GM19372 (cell line): ENCODE results near the gene SLC23A3.

Experiments
- ATAC-seq: cut with Tn5 transposase; IDR thresholded peaks from one replicate; pipeline ENCODE4 v1.9.1; 2021; ENCODE audit warnings: mild to moderate bottlenecking, low read depth, moderate library complexity; ENCODE audit not compliant: unreplicated experiment

SLC23A3 gene

DNA sequence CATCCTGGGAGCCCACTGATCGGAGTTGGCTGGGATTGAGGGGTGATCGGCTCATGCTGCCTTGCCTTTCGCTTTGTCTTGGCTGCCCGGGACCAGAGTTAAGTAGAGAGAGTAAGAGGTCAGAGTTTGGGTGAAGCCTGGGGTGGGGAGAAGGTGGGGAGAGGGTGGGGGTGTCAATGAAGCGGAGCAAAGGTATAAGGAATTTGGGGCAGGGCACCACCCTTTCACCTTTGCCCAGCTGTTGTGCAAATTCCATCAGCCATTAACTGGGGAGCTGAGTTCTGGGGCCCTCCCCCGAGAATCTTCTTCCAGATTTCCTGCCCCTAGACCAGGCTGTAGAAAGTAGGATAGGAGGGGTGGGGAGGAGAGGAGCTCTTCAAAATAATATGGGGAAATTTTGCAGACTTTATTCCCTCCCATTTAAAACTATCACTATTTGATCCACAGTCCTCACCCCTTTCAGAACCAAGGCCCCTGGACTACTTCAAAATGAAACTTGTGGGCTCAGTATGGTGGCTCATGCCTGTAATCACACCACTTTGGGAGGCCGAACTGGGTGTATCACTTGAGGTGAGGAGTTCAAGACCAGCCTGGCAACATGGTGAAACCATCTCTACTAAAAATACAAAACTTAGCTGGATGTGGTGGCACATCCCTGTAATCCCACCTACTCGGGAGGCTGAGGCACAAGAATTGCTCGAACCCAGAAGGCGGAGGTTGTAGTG, at the start of gene SLC23A3:
Gene SLC23A3, minus strand, starts transcription at position 100 of the 725 bp plus-strand sequence. Its CDS starts 45 bp downstream, at position 55.
- no peak for ATAC-seq

DNA sequence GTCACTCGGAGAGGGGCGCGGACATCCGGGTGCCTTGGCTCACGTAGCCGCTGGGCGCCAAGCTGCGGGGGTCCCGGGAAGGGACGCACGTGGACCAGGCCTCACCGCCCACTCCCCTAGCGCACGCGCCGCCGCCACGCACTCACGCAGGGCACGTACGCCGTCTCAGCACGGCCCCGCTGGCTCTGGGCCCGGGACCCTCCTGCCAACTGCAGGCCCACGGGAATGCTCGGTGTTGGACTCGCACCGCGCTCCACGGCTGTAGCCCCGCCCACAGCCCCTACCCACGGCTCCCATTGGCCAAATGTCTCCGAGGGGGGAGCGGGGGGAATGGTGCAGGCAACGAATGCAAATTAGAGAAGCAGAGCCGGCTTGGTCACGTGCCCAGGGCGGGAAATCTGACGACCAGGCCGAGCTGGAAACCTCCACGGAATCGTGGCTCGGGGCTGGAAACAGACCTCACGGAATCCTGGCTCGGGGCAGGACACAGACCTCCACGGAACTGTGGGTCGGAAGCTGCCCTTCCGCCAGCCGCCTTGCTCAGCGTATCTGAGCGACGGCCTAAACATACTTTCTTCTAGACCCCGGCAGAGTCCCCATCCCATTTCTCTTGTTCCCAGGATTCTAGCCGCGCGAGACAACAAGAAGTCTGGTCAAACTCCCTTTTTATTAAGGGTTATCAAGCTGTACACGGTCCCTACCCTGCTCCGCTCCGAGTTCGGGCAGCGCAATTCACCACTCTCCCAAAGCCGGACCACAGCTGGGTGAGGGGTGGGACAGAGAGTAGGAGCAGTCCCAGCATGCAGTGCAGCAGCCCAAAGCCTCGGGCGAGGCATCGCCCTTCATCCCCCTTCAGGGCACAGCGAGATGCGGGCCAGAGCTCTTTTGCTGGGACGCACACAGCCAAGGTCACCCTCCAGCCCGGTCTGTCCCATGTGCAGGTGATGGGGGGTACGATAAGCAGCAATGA, 49.2 kb upstream of the SLC23A3 start, which contains the start of gene ABCB6:
Gene ABCB6, minus strand, starts transcription at position 227 of the 970 bp plus-strand sequence. CDS start 285 bp downstream, outside the sequence.
- ATAC-seq, result peak; percentile 82

- ATAC-seq, result peak; percentile 31
Observed at GRCh38 chr2:219218217-219218731, 48.4 kb upstream of the SLC23A3 start.

GRCh38 chr2:219216535-219216915, 46.7 kb upstream of the SLC23A3 start:
- no peak for ATAC-seq

DNA sequence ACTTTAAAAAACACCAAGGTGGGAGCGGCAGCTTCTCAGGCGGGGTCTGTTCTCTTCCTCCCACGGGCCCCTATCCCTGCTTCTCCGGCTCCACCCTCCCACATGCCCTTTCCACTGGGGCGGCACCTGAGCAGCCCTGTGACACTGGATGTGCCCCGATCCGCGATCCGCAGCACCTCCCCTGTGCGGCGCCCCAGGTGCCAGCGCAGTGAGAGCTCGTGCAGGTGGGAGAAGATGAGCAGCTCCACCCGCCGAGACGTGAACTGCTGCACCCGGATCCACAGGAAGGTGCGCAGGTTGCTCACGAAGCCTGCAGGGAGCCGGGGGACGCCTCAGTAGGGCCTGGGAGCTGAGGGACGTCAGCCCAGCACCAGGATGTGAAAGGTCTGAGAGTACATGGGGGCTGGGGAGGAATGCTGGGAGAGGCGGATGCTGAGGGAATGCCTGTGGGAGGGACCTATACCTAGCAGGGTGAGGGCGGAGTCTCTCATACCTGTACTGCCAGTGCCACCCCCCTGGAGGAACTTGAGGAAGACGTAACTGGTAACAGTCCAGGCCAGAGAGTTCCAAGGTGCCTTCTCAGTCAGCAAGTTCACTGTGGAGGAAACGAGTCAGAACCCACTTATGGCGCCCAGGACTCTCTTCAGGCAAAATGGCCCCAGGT, 46.2 kb upstream of the SLC23A3 start:
- ATAC-seq, result no peak

DNA sequence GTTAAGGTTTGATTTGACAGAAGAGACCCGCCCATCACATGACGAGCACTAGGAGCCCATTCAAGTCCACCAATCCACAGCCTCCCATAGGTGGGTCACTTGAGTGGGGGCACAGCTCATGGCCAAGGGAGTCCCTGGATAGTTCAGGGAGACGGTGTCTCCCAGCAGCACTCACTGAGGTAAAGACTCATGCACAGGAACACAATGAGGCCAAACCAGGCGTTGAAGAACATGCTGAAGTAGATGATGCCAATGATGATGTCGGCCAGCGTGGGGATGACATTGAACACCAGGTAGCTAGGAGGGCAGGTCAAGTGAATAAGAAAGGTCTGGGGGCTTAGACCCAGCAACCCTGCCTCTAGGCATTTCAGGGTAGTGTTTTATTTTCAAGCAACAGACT, 45.0 kb upstream of the SLC23A3 start:
- ATAC-seq, result no peak

GRCh38 chr2:219214141-219214540, 44.3 kb upstream of the SLC23A3 start:
- no peak for ATAC-seq

DNA sequence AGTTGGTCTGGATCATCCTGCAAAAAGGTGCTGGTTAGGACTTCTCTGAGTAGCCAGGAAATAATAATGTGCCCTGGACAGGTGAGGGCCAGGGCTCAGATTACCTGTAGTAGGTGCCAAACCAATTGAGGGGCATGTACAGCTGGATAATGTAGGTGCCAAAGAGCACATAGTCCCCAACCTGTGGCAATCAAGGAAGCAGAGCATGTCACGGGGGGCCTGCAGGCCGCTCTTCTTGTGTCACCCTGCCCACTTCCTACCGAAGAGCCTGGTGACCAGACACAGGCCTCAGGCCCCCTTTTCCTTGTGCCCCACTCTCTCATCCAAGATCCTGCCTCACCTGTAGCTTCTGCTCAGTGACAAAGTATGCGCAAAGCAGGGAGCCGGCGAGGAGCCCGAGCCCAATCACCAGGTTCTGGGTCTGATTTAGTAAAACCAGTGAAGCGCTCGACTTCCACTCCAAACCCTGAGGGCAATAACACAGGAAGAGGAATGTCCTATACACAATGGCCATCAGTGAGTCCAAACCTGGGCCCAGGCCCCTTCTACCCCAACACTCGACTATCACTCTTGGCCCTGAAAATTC, 43.8 kb upstream of the SLC23A3 start:
- ATAC-seq, result no peak

GRCh38 chr2:219213026-219213415, 43.2 kb upstream of the SLC23A3 start:
- ATAC-seq, result no peak

DNA sequence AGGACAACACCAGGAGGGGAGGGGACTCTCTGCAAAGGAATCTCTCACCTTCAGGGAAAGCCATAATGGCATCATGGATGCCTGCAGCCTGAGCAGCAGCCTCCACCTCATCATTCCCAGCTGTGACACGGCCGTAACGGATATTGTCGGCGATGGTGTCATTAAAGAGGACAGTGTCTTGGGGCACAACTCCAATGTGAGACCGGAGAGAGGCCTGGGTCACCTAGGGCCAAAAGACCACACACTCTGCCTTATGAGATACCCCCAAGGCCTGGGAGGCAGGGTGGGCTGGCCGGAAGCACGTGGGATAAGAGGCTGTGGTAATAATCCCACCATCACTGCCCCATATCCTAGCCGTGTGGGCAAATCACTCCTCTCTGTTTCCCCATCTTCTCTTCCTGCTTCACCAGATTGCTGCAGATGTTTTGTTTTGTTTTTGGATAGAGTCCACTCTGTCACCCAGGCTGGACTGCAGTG, 41.1 kb upstream of the SLC23A3 start:
- ATAC-seq, result no peak

GRCh38 chr2:219210196-219210885, 40.5 kb upstream of the SLC23A3 start:
- no peak for ATAC-seq

DNA sequence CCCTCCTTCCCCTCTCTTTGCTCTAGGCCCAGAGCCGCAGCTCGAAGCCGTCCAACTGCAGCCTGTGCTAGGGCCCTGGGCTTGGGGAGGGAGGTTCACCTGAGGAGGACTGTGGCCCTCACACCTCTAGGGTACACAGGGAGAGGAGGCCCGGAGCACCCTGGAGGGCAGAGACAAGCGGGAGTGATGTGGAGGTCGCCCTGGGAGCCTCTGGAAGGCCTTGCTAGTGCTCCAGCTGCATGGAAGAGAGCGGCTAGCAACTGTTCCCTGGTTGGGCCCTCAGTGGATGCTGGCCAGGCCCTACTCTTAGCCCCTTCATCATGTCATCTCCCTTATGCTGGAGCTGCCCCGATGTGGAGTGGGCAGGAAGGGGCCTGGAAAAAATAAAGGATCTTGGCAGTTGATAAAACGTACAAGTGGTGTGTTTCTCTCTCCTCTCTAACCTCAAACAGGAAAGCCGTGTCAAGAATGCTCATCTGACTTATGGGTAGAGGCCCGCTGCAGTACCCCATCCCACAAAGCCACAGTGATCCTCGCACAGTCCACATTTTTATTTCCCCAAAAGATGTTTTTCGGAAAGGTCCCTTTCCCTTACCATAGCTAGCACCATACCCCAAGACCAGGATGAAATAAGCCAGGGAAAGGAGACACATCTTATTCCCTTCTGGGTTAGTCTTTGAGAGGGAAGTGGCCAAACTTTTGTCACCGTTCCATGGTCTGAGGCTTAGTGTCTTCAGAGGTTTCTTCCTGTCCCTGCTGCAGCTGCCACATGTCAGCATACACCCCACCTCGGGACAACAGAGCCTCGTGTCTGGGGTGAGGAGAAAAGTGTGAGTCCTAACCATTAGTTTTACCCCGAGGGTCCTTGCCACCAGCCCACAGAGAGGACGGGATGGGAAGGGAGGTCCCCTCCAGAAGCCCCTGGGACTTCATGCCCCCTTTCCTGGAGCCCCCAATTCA, 39.7 kb upstream of the SLC23A3 start:
- ATAC-seq, result no peak

DNA sequence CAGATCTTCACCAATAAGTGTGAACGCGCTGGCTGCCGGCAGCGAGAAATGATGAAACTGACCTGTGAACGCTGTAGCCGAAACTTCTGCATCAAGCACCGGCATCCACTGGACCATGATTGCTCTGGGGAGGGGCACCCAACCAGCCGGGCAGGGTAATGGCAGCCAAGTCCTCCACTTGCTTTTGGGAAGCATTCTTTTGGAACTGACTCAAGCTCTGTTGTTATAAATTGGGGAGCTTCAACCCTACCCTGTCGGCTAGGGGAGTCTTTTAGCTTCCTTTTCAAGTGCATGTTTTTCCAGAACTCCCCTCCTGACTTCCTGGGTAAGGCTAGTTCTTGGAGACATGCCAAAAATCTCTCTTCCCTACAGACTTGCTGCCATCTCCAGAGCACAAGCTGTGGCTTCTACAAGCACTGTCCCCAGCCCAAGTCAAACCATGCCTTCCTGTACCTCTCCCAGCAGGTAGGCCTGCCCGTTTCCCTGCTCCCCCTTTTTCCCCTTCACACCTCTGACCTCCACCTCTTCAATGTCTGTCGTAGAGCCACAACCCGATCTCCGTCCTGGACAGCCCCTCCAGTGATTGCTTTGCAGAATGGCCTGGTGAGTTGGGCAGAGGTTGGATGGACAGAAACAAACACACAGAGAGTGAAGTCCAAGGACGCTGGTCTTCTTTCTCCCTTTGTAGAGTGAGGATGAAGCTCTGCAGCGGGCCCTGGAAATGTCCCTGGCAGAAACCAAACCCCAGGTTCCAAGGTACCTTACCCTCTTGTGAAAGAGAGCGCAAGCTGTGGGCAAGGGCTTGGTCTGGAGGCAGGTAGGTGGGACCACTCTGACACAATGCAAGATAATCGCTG, 38.3 kb upstream of the SLC23A3 start:
- ATAC-seq, result no peak

DNA sequence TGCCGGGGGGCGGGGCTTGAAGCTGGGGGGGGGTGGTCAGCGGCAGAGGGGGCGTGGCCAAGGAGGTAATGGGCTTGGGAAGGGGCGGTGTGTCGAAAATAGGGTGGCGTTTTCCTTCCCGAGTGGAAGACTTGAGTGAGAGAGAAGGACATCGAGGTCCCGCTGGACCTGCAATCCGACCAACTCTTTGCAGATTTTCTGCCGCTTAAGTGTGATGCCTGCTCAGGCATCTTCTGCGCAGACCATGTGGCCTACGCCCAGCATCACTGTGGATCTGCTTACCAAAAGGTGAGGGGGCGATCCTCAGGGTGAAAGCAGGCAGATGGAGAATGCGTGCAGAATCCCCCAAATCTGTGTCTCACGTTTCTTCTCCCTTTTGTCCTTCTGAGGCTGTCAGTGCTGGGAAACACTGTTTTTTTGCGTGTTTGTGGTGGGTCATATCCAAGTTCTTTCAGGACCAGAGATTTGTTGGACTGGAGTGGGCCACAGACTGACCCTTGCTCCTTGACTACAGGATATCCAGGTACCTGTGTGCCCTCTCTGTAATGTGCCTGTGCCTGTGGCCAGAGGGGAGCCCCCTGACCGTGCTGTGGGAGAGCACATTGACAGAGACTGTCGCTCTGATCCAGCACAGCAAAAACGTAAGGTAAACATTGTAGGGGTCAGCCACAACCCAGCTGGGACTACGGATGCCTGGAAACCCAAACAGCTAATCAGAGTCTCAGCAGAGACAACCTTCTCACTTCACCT, 37.5 kb upstream of the SLC23A3 start:
- ATAC-seq, result no peak

GRCh38 chr2:219206328-219207133, 36.7 kb upstream of the SLC23A3 start, which contains the start of gene ZFAND2B:
TSS of gene ZFAND2B (plus strand) at chr2:219206782. CDS start at chr2:219206988, 206 bp downstream.
- peak; percentile 98 for ATAC-seq

DNA sequence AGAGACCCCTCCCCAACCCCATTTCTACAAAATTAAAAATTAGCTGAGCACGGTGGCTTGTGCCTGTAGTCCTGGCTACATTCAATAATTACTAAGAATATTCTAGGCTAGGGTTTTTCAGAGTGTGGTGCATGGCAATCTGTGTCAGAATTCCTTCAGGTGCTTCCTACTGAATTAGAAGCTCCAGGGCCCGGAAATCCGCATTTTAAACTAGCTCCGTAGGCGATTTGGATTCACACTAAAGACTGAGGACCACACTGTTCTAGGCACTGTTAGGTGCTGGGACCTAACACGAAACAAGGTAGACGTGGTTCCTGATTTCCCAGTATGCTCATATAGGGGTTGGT, 36.1 kb upstream of the SLC23A3 start:
- ATAC-seq, result no peak
